Measurements from ENCODE around the gene FBXW9. TPM values are rescaled to one million over a fixed set of nuclear protein-coding genes. Genes with fewer than 3 reads are reported as not detected.
"Not testable (repeated sequence)": the region's sequence is repeated elsewhere in the genome, so short reads cannot be mapped to it uniquely, and the experiment has no call there.

The FBXW9 gene
- total and polyA plus RNA-seq, 7 experiments from 2014 or later: 2.5 to 8.6 (median 4.6) TPM

DNA sequence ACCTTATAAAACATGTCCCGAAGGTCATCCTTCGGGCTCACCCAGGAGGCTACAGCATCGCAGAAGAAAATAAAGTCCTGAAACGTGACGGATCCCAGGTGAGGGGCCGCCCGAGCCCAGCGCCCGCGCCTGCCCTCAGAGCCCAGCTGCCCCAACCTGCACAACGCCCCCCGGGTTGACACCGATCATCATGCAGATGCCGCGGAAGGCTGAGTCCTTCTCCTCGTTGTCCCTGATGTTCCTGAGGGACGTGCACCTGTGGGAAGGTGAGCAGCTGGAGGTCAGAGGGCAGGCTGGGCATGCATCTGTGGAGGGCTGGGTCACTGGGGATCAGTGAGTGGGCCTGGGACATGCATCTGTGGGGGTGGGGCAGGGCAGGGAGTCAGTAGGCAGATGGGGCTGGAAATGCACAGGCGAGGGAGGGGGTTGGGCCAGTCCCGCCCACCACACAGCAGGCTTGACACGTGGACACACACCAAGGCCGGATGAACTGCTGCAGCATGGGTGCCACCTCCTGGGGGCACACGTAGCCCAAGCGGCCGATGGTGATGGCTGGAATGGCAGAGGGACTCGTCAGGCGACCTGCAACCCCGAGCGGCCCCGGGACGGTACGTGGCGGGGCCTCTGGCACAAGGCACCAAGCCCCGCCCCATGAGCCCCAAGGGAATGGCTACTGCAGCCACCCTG lies 5.3 kb upstream of the FBXW9 start:
- Histone ChIP-seq H3K27ac (ENCODE audit: low read depth, low read length) (no peak overlapping the region), H3K4me3 (ENCODE audit: low read length) (no peak overlapping the region), H3K4me1 (ENCODE audit: control insufficient read depth in 2 of 2, insufficient read depth in 2 of 2, low read length in 2 of 2) (peaks cover 5% of the 10 kb centered on the region in 2 donors), H3K27me3 (ENCODE audit: control insufficient read depth in 2 of 2, insufficient read depth in 2 of 2, low read length in 2 of 2) (no peaks in the 10 kb centered on the region), H3K36me3 (ENCODE audit: control insufficient read depth in 2 of 3, insufficient read depth in 3 of 3, low read length in 3 of 3) (peaks cover 0 to 66% (median 11%) of the 10 kb centered on the region in 3 experiments), H3K9me3 (ENCODE audit: control insufficient read depth in 2 of 3, low read length in 3 of 3) (no peaks in the 10 kb centered on the region)
- no peak overlapping the region for H3K4me3 Mint-ChIP-seq
- H3K27me3 Mint-ChIP-seq: no peaks in the 10 kb centered on the region
- no peak for DNase-seq
- no peaks in the 10 kb centered on the region for H3K9me3 Mint-ChIP-seq
- H3K27ac Mint-ChIP-seq: peak overlapping the region in 1 of 9 donors; percentile 56
- no peak for ATAC-seq
- intact Hi-C loops (cut with micrococcal nuclease): no loop called here
- POLR2A ChIA-PET: interaction anchor here (0.5 kb wide), 1 partner anchor 531 kb away, joined by 3 read pairs; no protein-coding TSS in a partner anchor
- H3K4me1 Mint-ChIP-seq: peaks cover 0 to 11% (median 7%) of the 10 kb centered on the region in 7 donors
- CTCF ChIA-PET: no interaction called here
- peaks cover 0 to 24% (median 4%) of the 10 kb centered on the region in 5 donors for H3K36me3 Mint-ChIP-seq

DNA sequence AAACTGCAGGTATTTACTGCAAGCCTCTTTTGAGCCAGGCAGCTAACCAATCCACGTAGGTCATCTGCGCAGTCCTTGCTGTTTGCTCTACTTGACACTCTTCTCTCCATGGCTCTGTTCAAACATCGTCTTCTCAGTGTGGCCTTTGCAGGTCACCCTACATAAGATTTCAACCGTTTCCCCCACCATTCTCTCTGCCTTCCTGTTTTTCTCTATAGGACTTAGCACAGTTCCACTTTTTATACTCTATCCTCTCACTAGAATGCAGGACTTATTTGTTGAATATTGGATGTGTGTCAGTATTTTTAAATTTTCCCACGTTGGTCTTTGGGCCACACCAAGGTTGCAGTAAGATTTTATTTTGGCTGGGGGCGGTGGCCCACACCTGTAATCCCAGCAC lies 1.7 kb upstream of the FBXW9 start:
- intact Hi-C loops (cut with micrococcal nuclease): no loop called here
- Mint-ChIP-seq H3K27ac (peak overlapping the region in 8 of 9 donors; percentile 39 to 89 (median 76)), H3K36me3 (peaks cover 0 to 7% (median 3%) of the 10 kb centered on the region in 5 donors), H3K4me3 (peak overlapping the region; percentile 45 to 86 (median 67)), H3K9me3 (peaks cover 0 to 4% (median 0%) of the 10 kb centered on the region in 11 donors), H3K27me3 (no peaks in the 10 kb centered on the region), H3K4me1 (peaks cover 0 to 15% (median 12%) of the 10 kb centered on the region in 7 donors)
- Histone ChIP-seq H3K9me3 (ENCODE audit: control insufficient read depth in 2 of 3, low read length in 3 of 3) (no peaks in the 10 kb centered on the region), H3K4me3 (ENCODE audit: low read length) (no peak overlapping the region), H3K4me1 (ENCODE audit: control insufficient read depth in 2 of 2, insufficient read depth in 2 of 2, low read length in 2 of 2) (peaks cover 9 to 11% of the 10 kb centered on the region in 2 donors), H3K27me3 (ENCODE audit: control insufficient read depth in 2 of 2, insufficient read depth in 2 of 2, low read length in 2 of 2) (no peaks in the 10 kb centered on the region), H3K36me3 (ENCODE audit: control insufficient read depth in 2 of 3, insufficient read depth in 3 of 3, low read length in 3 of 3) (peaks cover 0 to 35% (median 6%) of the 10 kb centered on the region in 3 experiments), H3K27ac (ENCODE audit: low read depth, low read length) (no peak overlapping the region)
- DNase-seq (no peak), ATAC-seq (no peak)
- POLR2A ChIA-PET: interaction anchor here (0.6 to 3.7 kb wide), 3 partner anchors 17 to 1975 kb away, joined by 6 to 19 read pairs (median 11); partner anchors contain the start of genes DHPS and TRIR
- CTCF ChIA-PET: no interaction called here

DNA sequence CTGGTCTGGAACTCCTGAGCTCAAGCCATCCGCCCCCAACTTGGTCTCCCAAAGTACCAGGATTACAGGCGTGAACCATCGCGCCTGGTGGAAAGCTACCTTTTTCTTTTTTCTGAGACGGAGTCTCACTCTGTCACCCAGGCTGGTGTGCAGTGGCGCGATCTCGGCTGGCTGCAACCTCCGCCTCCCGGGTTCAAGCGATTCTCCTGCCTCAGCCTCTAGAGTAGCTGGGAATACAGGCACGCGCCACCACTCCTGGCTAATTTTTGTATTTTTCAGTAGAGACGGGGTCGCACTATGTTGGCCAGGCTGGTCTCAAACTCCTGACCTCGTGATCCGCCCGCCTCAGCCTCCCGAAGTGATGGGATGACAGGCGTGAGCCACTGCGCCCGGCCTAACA lies 994 bp upstream of the FBXW9 start:
- H3K27me3 ChIP-seq (ENCODE audit: control insufficient read depth in 2 of 2, insufficient read depth in 2 of 2, low read length in 2 of 2); DNase-seq; H3K9me3 ChIP-seq (ENCODE audit: control insufficient read depth in 2 of 3, low read length in 3 of 3); H3K4me3 ChIP-seq (ENCODE audit: low read length); H3K9me3 Mint-ChIP-seq; H3K36me3 Mint-ChIP-seq; H3K27me3 Mint-ChIP-seq; ATAC-seq: not testable (repeated sequence)
- H3K4me1 Mint-ChIP-seq: peaks cover 0 to 15% (median 12%) of the 10 kb centered on the region in 7 donors
- ChIA-PET CTCF (interaction anchor here (0.9 kb wide), 1 partner anchor 1315 kb away, joined by 3 read pairs; no protein-coding TSS in a partner anchor), POLR2A (interaction anchor here (0.6 to 3.7 kb wide), 14 partner anchors 7 to 1974 kb away, joined by 3 to 21 read pairs (median 6); partner anchors contain the start of genes DHPS, GET3, JUNB and TNPO2)
- Histone ChIP-seq H3K36me3 (ENCODE audit: control insufficient read depth in 2 of 3, insufficient read depth in 3 of 3, low read length in 3 of 3) (peaks cover 0 to 28% (median 6%) of the 10 kb centered on the region in 3 experiments), H3K27ac (ENCODE audit: low read depth, low read length) (peak overlapping the region; percentile 82), H3K4me1 (ENCODE audit: control insufficient read depth in 2 of 2, insufficient read depth in 2 of 2, low read length in 2 of 2) (peaks cover 9 to 11% of the 10 kb centered on the region in 2 donors)
- peak overlapping the region in 5 of 10 donors; percentile 4 to 86 (median 40) for H3K4me3 Mint-ChIP-seq
- intact Hi-C loops (cut with micrococcal nuclease): loop anchor here in 1 of 2 donors (2.0 kb wide), 1 partner anchor 39 kb away; the partner anchor contains the start of gene GET3
- H3K27ac Mint-ChIP-seq: peak overlapping the region in 5 of 9 donors; percentile 17 to 97 (median 49)

DNA sequence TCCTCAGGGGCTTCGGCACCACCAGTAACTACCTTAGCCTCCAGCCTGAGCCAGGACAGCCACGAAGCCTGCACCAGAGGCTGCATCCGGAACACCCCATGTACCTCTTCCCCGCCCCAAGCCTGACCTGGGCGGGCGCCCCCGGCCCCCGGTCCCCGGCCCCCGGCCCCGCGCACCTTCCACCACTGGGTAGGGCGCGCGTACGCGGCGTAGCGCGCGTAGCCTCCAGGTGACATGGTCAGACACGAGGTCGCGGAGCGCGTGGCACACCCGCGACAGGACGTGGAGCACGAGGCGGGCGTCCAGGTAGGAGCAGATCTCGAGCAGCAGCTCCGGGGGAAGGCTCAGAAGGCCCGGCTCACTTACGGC lies 450 bp downstream of the FBXW9 start:
- intact Hi-C loops (cut with micrococcal nuclease): loop anchor here (1.0 to 2.0 kb wide), 4 partner anchors 15 to 41 kb away; partner anchors contain the start of genes DHPS (in 2 of the 2) and GET3 (in 2 of the 2)
- H3K27me3 ChIP-seq (ENCODE audit: control insufficient read depth in 2 of 2, insufficient read depth in 2 of 2, low read length in 2 of 2): no peaks in the 10 kb centered on the region
- peaks cover 0 to 15% (median 12%) of the 10 kb centered on the region in 7 donors for H3K4me1 Mint-ChIP-seq
- ATAC-seq (peak; percentile 16), DNase-seq (no peak)
- peak overlapping the region; percentile 82 for H3K27ac ChIP-seq (ENCODE audit: low read depth, low read length)
- H3K27me3 Mint-ChIP-seq: no peaks in the 10 kb centered on the region
- H3K4me3 ChIP-seq (ENCODE audit: low read length): peak overlapping the region; percentile 98
- H3K36me3 ChIP-seq (ENCODE audit: control insufficient read depth in 2 of 3, insufficient read depth in 3 of 3, low read length in 3 of 3): peaks cover 0 to 13% (median 0%) of the 10 kb centered on the region in 3 experiments
- no peaks in the 10 kb centered on the region for H3K9me3 ChIP-seq (ENCODE audit: control insufficient read depth in 2 of 3, low read length in 3 of 3)
- ChIA-PET POLR2A (interaction anchor here (0.8 to 3.7 kb wide), 13 partner anchors 9 to 128 kb away, joined by 3 to 21 read pairs (median 6); partner anchors contain the start of genes DHPS, JUNB, TNPO2 and TRIR), CTCF (interaction anchor here (1.2 kb wide), 1 partner anchor 25 kb away, joined by 3 read pairs; no protein-coding TSS in a partner anchor)
- H3K4me3 Mint-ChIP-seq: peak overlapping the region; percentile 86 to 95 (median 91)
- H3K27ac Mint-ChIP-seq: peak overlapping the region in 7 of 9 donors; percentile 52 to 97 (median 97)
- H3K4me1 ChIP-seq (ENCODE audit: control insufficient read depth in 2 of 2, insufficient read depth in 2 of 2, low read length in 2 of 2): peaks cover 9 to 11% of the 10 kb centered on the region in 2 donors
- peaks cover 0 to 4% (median 0%) of the 10 kb centered on the region in 5 donors for H3K36me3 Mint-ChIP-seq
- H3K9me3 Mint-ChIP-seq: peaks cover 0 to 4% (median 0%) of the 10 kb centered on the region in 11 donors

DNA sequence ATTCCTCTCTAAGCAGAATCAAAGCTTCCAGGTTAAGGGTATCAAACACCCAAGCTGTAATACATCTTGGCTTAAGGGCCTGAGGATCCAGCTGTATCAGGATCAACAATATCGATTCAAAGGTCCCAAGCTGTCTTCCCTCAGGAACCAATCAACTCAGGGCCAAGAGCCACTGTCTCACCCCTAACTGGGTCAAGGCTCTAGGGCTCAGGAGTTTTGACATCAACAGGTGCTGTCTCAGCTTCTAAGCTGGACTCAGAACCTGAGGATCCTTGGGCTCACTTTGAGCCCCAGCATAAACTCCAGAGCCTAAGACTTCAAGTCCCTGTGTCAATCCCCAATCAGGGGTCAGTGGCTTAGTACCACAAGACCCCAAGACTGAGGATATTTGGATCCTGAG lies 917 bp downstream of the FBXW9 start:
- peaks cover 0 to 15% (median 12%) of the 10 kb centered on the region in 7 donors for H3K4me1 Mint-ChIP-seq

DNA sequence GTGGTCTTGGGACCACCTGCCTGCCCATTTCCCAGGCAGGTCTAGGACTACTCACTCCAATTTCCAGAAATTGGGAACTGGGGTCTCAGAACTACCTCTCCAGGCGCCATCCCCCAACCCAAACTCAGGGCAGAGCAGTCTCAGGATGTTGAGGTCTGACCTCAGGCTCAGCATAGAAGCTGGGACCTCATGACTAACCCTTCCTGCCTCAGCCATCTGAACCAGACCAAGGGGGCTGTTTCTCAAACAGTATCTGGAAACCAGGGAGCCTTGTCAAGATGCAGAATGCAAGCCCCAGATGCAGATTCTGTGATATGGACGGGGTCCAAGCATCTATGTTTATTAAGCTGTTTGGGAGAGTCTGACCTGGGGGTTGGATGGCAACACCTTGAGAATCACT lies 1.3 kb downstream of the FBXW9 start:
- Histone ChIP-seq H3K27ac (ENCODE audit: low read depth, low read length) (no peak overlapping the region), H3K9me3 (ENCODE audit: control insufficient read depth in 2 of 3, low read length in 3 of 3) (no peaks in the 10 kb centered on the region), H3K4me1 (ENCODE audit: control insufficient read depth in 2 of 2, insufficient read depth in 2 of 2, low read length in 2 of 2) (peaks cover 9 to 11% of the 10 kb centered on the region in 2 donors), H3K4me3 (ENCODE audit: low read length) (no peak overlapping the region), H3K27me3 (ENCODE audit: control insufficient read depth in 2 of 2, insufficient read depth in 2 of 2, low read length in 2 of 2) (no peaks in the 10 kb centered on the region), H3K36me3 (ENCODE audit: control insufficient read depth in 2 of 3, insufficient read depth in 3 of 3, low read length in 3 of 3) (peaks cover 0 to 6% (median 0%) of the 10 kb centered on the region in 3 experiments)
- peaks cover 2 to 15% (median 12%) of the 10 kb centered on the region in 7 donors for H3K4me1 Mint-ChIP-seq
- peaks cover 0 to 4% (median 0%) of the 10 kb centered on the region in 11 donors for H3K9me3 Mint-ChIP-seq
- DNase-seq (no peak), ATAC-seq (no peak)
- H3K36me3 Mint-ChIP-seq: peaks cover 0 to 4% (median 0%) of the 10 kb centered on the region in 5 donors
- H3K4me3 Mint-ChIP-seq: peak overlapping the region in 5 of 10 donors; percentile 13 to 87 (median 40)
- no peak overlapping the region for H3K27ac Mint-ChIP-seq
- intact Hi-C loops (cut with micrococcal nuclease): no loop called here
- POLR2A ChIA-PET: interaction anchor here (0.7 to 3.7 kb wide), 6 partner anchors 14 to 97 kb away, joined by 3 to 21 read pairs (median 12); partner anchors contain the start of genes DHPS, JUNB, TNPO2 and TRIR
- no peaks in the 10 kb centered on the region for H3K27me3 Mint-ChIP-seq
- CTCF ChIA-PET: interaction anchor here (0.5 to 1.3 kb wide), 3 partner anchors 17 to 26 kb away, joined by 3 read pairs; no protein-coding TSS in a partner anchor

More for the DNA sequence above, 917 bp downstream of the FBXW9 start:
- Histone ChIP-seq H3K4me1 (ENCODE audit: control insufficient read depth in 2 of 2, insufficient read depth in 2 of 2, low read length in 2 of 2) (peaks cover 9 to 11% of the 10 kb centered on the region in 2 donors), H3K4me3 (ENCODE audit: low read length) (peak overlapping the region; percentile 98), H3K9me3 (ENCODE audit: control insufficient read depth in 2 of 3, low read length in 3 of 3) (no peaks in the 10 kb centered on the region), H3K36me3 (ENCODE audit: control insufficient read depth in 2 of 3, insufficient read depth in 3 of 3, low read length in 3 of 3) (peaks cover 0 to 8% (median 0%) of the 10 kb centered on the region in 3 experiments), H3K27me3 (ENCODE audit: control insufficient read depth in 2 of 2, insufficient read depth in 2 of 2, low read length in 2 of 2) (no peaks in the 10 kb centered on the region), H3K27ac (ENCODE audit: low read depth, low read length) (no peak overlapping the region)
- ChIA-PET CTCF (interaction anchor here (1.2 to 1.3 kb wide), 2 partner anchors 21 to 25 kb away, joined by 3 read pairs; no protein-coding TSS in a partner anchor), POLR2A (interaction anchor here (0.7 to 3.7 kb wide), 6 partner anchors 15 to 97 kb away, joined by 3 to 21 read pairs (median 12); partner anchors contain the start of genes DHPS, JUNB, TNPO2 and TRIR)
- H3K27me3 Mint-ChIP-seq: no peaks in the 10 kb centered on the region
- intact Hi-C loops (cut with micrococcal nuclease): no loop called here
- ATAC-seq (no peak), DNase-seq (no peak)
- peak overlapping the region; percentile 65 to 95 (median 88) for H3K4me3 Mint-ChIP-seq
- peaks cover 0 to 4% (median 0%) of the 10 kb centered on the region in 11 donors for H3K9me3 Mint-ChIP-seq
- peaks cover 0 to 4% (median 0%) of the 10 kb centered on the region in 5 donors for H3K36me3 Mint-ChIP-seq
- H3K27ac Mint-ChIP-seq: peak overlapping the region in 4 of 9 donors; percentile 49 to 84 (median 52)

Data from naive thymus-derived CD4-positive, alpha-beta T cell (primary cell).